K562 (cell line): ENCODE results near the gene C19orf67. TPM values are rescaled to one million over a fixed set of nuclear protein-coding genes. Genes with fewer than 3 reads are reported as not detected.

Source experiments
- ARID3A ChIP-seq: IDR thresholded peaks from 2 replicates; pipeline ENCODE4 v1.6.1; 2012; ENCODE audit warnings: low read depth, low read length, improper control_type of control experiment, borderline replicate concordance
- CEBPG ChIP-seq, 3 experiments: fragments of 200-800 bp in 1 of 3; sonication (Bioruptor generic) in 1 of 3; sonication (generic) in 1 of 3; formaldehyde crosslinking in 1 of 3; IDR thresholded peaks in 2 of 3; conservative IDR thresholded peaks in 1 of 3; 2 replicates each; pipeline versions ENCODE4 v1.6.1 to v1.8.0; 2016 to 2022; ENCODE audit warnings: missing compliant biosample characterization in 2 of 3, missing genetic modification characterization in 2 of 3, mild to moderate bottlenecking in 1 of 3, missing genetic modification reagents in 1 of 3
- ELF1 ChIP-seq: fragments of 200-800 bp; sonication (Bioruptor generic); IDR thresholded peaks from 2 replicates; pipeline ENCODE4 v1.6.1; 2016; ENCODE audit warnings: missing genetic modification characterization, missing compliant biosample characterization
- ELF2 ChIP-seq: fragments of 250-450 bp; sonication (Bioruptor Pico); IDR thresholded peaks from 2 replicates; pipeline ENCODE4 v1.5.0; 2021; ENCODE audit warnings: mild to moderate bottlenecking
- HEY1 ChIP-seq: fragments of 250-450 bp; sonication (Bioruptor Pico); IDR thresholded peaks from 2 replicates; pipeline ENCODE4 v1.5.0; 2020; ENCODE audit warnings: mild to moderate bottlenecking, moderate library complexity, borderline replicate concordance
- HNRNPLL ChIP-seq: fragments of 200-400 bp; formaldehyde crosslinking; IDR thresholded peaks from 2 replicates; pipeline ENCODE4 v1.6.1; 2017; ENCODE audit warnings: low read length, low read depth, mild to moderate bottlenecking; ENCODE audit not compliant: poor library complexity, severe bottlenecking
- JUND ChIP-seq, 2 experiments: IDR thresholded peaks; 2 replicates in 1 of 2; 3 replicates in 1 of 2; pipeline ENCODE4 v1.6.1; 2011; ENCODE audit warnings: borderline replicate concordance in 2 of 2, low read depth in 2 of 2, low read length in 2 of 2, improper control_type of control experiment in 1 of 2, missing biosample characterization in 1 of 2, missing genetic modification characterization in 1 of 2, missing genetic modification reagents in 1 of 2
- KLF13 ChIP-seq: fragments of 450-650 bp; IDR thresholded peaks from 2 replicates; pipeline ENCODE4 v1.6.1; 2016; ENCODE audit warnings: missing genetic modification characterization, low read depth, mild to moderate bottlenecking, missing compliant biosample characterization, moderate library complexity, borderline replicate concordance
- MAFK ChIP-seq: IDR thresholded peaks from 2 replicates; pipeline ENCODE4 v1.6.1; 2011; ENCODE audit warnings: low read length, improper control_type of control experiment
- MYBL2 ChIP-seq, 2 experiments: fragments of 450-650 bp in 1 of 2; sonication (generic) in 1 of 2; formaldehyde crosslinking in 1 of 2; IDR thresholded peaks; 2 replicates each; pipeline versions ENCODE4 v1.6.1 to v1.8.1; 2017 to 2022; ENCODE audit warnings: borderline replicate concordance in 1 of 2, inconsistent platforms in 1 of 2, low read depth in 1 of 2, mild to moderate bottlenecking in 1 of 2, missing genetic modification reagents in 1 of 2, moderate library complexity in 1 of 2
- PHF20 ChIP-seq: fragments of 450-650 bp; IDR thresholded peaks from 2 replicates; pipeline ENCODE4 v1.6.1; 2018; ENCODE audit not compliant: partially characterized antibody
- POLR2B ChIP-seq: fragments of 450-650 bp; IDR thresholded peaks from 2 replicates; pipeline ENCODE4 v1.6.1; 2018; ENCODE audit warnings: low read depth; ENCODE audit not compliant: partially characterized antibody
- POLR2G ChIP-seq: fragments of 200-400 bp; formaldehyde crosslinking; IDR thresholded peaks from 2 replicates; pipeline ENCODE4 v1.6.1; 2017; ENCODE audit warnings: low read depth, mild to moderate bottlenecking, antibody characterized with exemption, low read length, moderate library complexity
- PREB ChIP-seq: sonication (generic); formaldehyde crosslinking; IDR thresholded peaks from 2 replicates; pipeline ENCODE4 v1.8.1; 2023; ENCODE audit warnings: mild to moderate bottlenecking, missing genetic modification reagents
- RB1 ChIP-seq: fragments of 450-650 bp; IDR thresholded peaks from 2 replicates; pipeline ENCODE4 v1.6.1; 2017; ENCODE audit warnings: low read depth, mild to moderate bottlenecking
- RBFOX2 ChIP-seq: fragments of 200-400 bp; formaldehyde crosslinking; IDR thresholded peaks from 2 replicates; pipeline ENCODE4 v1.6.1; 2017; ENCODE audit warnings: low read depth, mild to moderate bottlenecking, low read length, moderate library complexity
- TAF7 ChIP-seq: fragments of 450-650 bp; IDR thresholded peaks from 2 replicates; pipeline ENCODE4 v1.6.1; 2016; ENCODE audit warnings: missing genetic modification characterization, missing compliant biosample characterization
- THAP7 ChIP-seq: fragments of 250-450 bp; sonication (Bioruptor Pico); IDR thresholded peaks from 2 replicates; pipeline ENCODE4 v1.5.0; 2021
- ZBTB7A ChIP-seq: IDR thresholded peaks from 2 replicates; pipeline ENCODE4 v1.6.1; 2011; ENCODE audit warnings: low read depth, mild to moderate bottlenecking, low read length, moderate library complexity, borderline replicate concordance; ENCODE audit not compliant: control insufficient read depth
- ZNF239 ChIP-seq: fragments of 250-450 bp; sonication (Bioruptor Pico); IDR thresholded peaks from 2 replicates; pipeline ENCODE4 v1.4.0; 2020; ENCODE audit warnings: mild to moderate bottlenecking
- ZNF263 ChIP-seq: sonication (generic); formaldehyde crosslinking; IDR thresholded peaks from 2 replicates; pipeline ENCODE4 v1.8.0; 2022; ENCODE audit warnings: mild to moderate bottlenecking, missing genetic modification reagents, borderline replicate concordance
- polyA plus RNA-seq, 8 experiments: library from polyadenylated mRNA; depleted of rRNA in 4 of 8; stranded (reverse) in 5 of 8; unstranded in 3 of 8; fragments of >200 nt; fragmentation: Nextera tagmentation in 2 of 8; fragmentation: Illumina TruSeq in 1 of 8; extraction: Ambion mirVana in 2 of 8; extraction: Trizol in 1 of 8; gene quantifications; 2 replicates each; pipeline versions ENCODE4 v1.2.1 to v1.2.3, GENCODE V29; 2011 to 2014; ENCODE audit warnings: inconsistent platforms in 1 of 8, missing spikeins in 1 of 8
- total RNA-seq, 7 experiments: library from RNA; depleted of rRNA in 6 of 7; stranded (reverse); fragments of >200 nt in 6 of 7; fragmentation: Illumina TruSeq in 2 of 7; extraction: Trizol in 2 of 7; gene quantifications; 2 replicates each; pipeline versions ENCODE4 v1.2.1 to v1.2.3, GENCODE V29; 2011 to 2021; ENCODE audit warnings: low replicate concordance in 1 of 7

Gene C19orf67
- total and polyA plus RNA-seq, 9 of the 15 experiments (the other 6 are each of a cell fraction or from before 2014, with no cell fraction given): 0.29 to 1.8 (median 0.51) TPM; not detected in 3

- TF ChIP-seq PHF20 (peak; percentile 16), TAF7 (peak; percentile 70; the same call in 1 of the 2 replicates), ELF1 (tag) (peak; percentile 98), PREB (CRISPR knock-in tag) (0 out of 2 replicates have a peak, but pooled peaks have one; percentile 23), KLF13 (tag) (peak; percentile 93), MYBL2 (IDR thresholded peaks at IDR 0.05; ENCODE audit: low read depth) (no peak), MYBL2 (CRISPR knock-in tag; IDR thresholded peaks at IDR 0.05; ENCODE audit: borderline replicate concordance) (no peak), ZBTB7A (no peak; the same call in 1 of the 2 replicates), ARID3A (no peak), POLR2G (peak; percentile 93), HEY1 (CRISPR knock-in tag) (no peak), ELF2 (CRISPR knock-in tag) (peak; percentile 93), CEBPG (CRISPR knock-in tag; IDR thresholded peaks at IDR 0.05) (peak; percentile 81), CEBPG (tag; conservative IDR thresholded peaks at IDR 0.05 in 1 of 2, IDR thresholded peaks at IDR 0.05 in 1 of 2) (peak; percentile 70 to 78; a peak in 3 of 4 replicates), ZNF239 (CRISPR knock-in tag) (peak; percentile 11; the same call in 1 of the 2 replicates), MAFK (peak; percentile 22), RB1 (peak; percentile 48; the same call in 1 of the 2 replicates), RBFOX2 (peak; percentile 91), POLR2B (peak; percentile 68), JUND (IDR thresholded peaks at IDR 0.05; ENCODE audit: borderline replicate concordance, low read depth, low read length) (peak; percentile 24; the same call in 1 of the 2 replicates), JUND (tag; IDR thresholded peaks at IDR 0.05; ENCODE audit: borderline replicate concordance, low read depth, low read length) (peak; percentile 47; the same call in 1 of the 3 replicates), ZNF263 (peak; percentile 46; the same call in 1 of the 2 replicates), HNRNPLL (peak; percentile 48), THAP7 (CRISPR knock-in tag) (no peak)
Measured at GRCh38 chr19:14080887-14081796, 4.4 kb downstream of the C19orf67 start (continued).
